NCI-H1436 treated with DMSO at 0.1 percent for 48 hours (cell line): ENCODE results near the gene OR5K4.
"Not testable (repeated sequence)": the region's sequence is repeated elsewhere in the genome, so short reads cannot be mapped to it uniquely, and the experiment has no call there.

Source experiments
- DNase-seq: peaks from one replicate; lab custom pipeline; 2025; lab: John Stamatoyannopoulos, UW

OR5K4 gene

DNA sequence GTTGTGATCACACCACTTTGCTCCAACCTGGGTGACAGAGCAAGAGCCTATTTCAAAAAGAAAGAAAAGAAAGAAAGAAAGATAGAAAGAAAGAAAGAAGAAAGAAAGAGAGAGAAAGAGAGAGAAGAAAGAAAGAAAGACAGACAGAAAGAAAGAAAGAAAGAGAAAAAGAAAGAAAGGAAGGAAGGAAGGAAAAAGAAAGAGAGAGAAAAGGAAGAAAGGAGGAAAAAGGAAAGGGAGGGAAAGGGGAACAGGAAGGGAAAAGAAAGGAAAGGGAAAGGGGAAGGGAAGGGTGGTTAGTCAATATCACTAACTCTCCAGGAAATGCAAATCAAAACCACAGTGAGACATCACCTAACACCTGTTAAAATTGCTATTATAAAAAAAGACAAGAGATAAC is 18.2 kb downstream of the OR5K4 start:
- DNase-seq = no peak

DNA sequence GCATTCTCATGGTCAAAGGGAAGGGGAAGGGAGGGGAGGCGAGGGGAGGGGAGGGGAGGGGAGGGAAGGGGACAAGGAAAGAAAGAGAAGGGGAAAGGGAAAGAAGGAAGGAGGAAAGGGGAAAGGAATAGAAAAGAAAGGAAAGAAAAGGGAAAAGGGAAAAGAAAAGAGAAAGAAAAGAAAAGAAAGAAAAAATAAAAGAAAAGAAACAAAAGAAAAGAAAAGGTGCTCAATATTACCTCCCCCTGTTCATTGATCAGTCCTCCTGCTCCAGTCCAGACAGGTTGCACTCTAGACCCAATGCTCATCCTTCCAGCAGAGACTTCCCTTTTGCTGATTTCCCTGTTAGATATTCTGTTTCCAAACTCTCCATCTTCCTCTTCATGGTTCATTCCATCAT is 18.8 kb downstream of the OR5K4 start:
- no peak for DNase-seq

DNA sequence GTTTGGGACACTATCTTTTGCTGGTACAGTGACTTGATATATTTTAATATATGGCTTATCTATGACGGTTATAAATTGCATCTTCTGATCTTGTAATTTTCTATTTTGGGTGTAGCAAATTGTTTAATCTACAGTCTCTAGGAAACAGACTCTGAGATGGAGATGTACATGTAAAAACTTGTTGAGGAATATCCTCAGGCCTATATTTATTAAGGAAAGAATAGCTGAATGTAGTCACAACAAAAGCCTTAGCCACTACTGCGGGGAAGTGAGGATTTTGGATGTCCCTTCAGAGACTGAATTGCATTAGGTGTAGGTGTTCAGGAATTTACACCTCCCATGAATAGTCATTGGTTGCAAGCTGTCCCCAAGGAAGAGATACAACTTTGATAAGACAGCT is 23.0 kb downstream of the OR5K4 start:
- no peak for DNase-seq

DNA sequence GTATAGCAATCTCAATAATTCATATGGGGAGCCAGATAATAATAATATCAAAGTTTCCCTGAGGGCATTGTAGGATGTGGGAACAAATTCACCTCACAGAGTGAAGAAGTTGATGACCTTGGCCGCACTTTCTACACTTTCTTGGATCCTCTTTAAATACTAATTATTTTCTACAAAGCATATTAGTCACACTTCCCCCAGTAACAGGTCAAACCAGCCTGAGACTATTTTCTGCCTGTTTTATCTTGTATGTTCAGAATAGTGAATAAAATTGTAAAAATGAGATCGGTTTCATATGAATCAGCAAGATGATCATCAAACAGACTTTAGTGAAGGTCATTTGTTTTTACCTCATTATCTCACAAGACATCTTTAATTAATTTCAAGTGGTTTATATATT is 34.5 kb downstream of the OR5K4 start:
- no peak for DNase-seq

DNA sequence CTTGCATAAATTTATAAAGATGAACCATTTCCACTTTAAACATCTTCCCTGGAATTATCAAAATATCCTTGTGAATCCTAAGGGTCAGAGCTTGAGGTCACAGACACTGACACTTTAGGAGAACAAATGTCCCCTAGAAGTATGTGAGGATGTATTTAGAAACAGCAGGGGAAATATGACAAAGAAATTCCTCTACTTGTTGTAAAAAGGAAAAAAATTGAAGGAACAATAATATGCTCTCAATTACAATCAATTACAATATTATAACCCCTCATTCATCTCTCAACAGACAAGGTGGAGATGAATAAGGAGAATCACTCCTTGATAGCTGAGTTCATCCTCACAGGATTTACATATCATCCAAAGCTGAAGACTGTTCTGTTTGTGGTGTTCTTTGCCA is 36.7 kb downstream of the OR5K4 start, which contains the start of gene OR5K3:
Gene OR5K3, plus strand, starts transcription at position 301 of the 400 bp plus-strand sequence. Its CDS starts 0 bp downstream, at position 301.
- no peak for DNase-seq

DNA sequence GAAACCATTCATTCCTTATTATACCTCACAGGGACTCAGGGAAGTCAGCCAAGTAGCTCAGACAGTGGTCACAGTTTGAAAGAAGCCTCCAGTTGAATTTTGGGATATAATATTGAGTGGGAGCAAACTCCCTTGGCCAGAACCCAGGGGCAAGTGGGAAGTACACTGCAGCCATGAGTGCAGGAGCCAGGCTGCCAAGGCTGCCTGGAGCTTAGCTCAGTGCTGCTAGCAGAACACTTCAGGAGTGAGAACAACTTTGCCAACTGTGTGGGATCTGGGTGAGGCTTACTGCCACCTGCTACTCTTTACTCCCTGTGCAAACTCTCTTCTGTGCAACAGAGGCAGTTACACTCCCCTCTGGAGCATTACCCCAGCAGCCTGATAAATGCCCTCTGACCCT is 41.4 kb downstream of the OR5K4 start:
- DNase-seq = no peak

DNA sequence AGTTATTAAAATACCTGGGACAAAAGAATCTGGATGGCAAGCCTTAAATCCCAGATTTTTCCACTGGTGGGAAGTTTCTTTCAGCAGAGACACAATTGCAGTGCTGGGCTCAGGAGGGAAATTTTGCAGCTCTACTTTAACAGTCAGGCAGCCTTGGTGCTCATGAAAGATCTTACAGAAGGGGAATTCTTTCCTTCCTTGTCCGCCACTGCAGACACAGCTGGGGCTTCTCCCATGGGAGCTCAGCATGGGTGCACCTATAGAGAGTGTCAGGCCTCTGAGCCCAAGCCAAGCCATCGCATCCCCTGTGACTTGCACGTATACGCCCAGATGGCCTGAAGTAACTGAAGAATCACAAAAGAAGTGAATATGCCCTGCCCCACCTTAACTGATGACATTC is 42.8 kb downstream of the OR5K4 start:
- not testable (repeated sequence) for DNase-seq

DNA sequence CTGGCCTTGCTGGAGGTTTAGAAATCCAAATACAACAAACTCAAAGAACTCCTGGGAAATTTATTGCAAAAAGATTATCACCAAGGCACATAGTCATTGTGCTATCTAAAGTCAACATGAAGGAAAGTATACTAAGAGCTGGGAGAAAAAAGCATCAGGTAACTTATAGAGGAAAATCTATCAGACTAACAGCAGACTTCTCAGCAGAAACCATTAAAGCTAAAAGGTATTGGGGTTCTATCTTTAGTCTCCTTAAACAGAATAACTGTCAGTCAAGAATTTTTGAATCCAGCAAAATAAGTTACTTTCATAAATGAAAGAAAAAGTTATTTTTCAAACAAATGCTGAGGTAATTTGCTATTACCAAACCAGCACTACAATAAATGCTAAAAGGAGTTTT is 44.9 kb downstream of the OR5K4 start:
- DNase-seq = no peak

DNA sequence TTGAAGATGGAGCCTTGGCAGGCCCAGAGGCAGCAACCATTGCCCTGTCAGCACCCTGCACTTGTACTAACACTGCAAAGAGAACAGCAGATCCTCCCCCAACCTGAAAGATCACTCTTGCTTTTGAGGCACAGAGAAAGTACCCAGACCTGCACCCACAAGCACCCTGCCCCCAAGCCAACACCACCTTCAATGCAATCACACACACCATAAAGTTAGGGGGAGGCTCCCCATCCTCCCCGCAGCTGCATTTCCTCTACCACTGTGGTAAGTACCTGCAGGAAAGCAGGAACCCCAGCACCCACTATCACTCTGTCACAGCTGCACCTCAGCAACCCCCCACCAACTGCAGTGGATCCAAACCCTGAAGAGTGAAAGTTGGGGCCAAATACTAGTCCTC is 48.9 kb downstream of the OR5K4 start:
- DNase-seq = no peak

DNA sequence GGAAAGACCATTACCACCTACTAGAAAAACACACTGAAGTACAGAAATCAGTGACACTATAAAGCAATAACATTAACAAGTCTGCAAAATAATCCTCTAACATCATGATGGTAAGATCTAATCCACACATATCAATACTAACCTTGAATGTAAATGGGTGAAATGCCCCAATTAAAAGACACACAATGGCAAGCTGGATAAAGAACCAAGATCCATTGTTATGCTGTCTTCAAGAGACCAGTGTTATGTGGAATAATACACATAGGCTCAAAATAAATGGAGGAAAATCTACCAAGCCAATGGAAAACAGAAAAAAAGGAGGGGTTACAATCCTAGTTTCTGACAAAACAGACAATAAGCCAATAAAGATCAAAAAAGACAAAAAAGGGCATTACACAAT is 50.4 kb downstream of the OR5K4 start:
- DNase-seq = no peak
